ENCODE measurements around the gene QRFP. TPM values are rescaled to one million over a fixed set of nuclear protein-coding genes. Genes with fewer than 3 reads are reported as not detected.
A peak's percentile ranks its signal among the peaks of the same experiment; 100 is the strongest.

Gene QRFP
- polyA plus RNA-seq, 1 of the 3 experiments (the other 2 are of a cell fraction): not detected

GRCh38 chr9:130891688-130892476 lies 4.7 kb downstream of the QRFP start:
- 95% methylated on average over 16 of the region's 18 CpGs for WGBS (ENCODE audit: low lambda C conversion rate)
- Histone ChIP-seq H3K4me3 (ENCODE audit: low read depth in 2 of 2, low read length in 1 of 2) (no peak overlapping the region), H3K36me3 (replicated peaks in 1 of 2; ENCODE audit: control insufficient read depth in 1 of 2, insufficient read depth in 2 of 2, low read length in 1 of 2) (peaks cover 30 to 63% of the 10 kb centered on the region in 2 experiments), H3K79me2 (ENCODE audit: insufficient read depth) (no peaks in the 10 kb centered on the region), H3K9me2 (no peaks in the 10 kb centered on the region), H3K9me3 (no peaks in the 10 kb centered on the region), H2AFZ (ENCODE audit: low read depth) (no peak overlapping the region), H3K4me1 (ENCODE audit: control insufficient read depth in 1 of 2, insufficient read depth in 2 of 2, low read depth in 1 of 2, low read length in 1 of 2) (no peaks in the 10 kb centered on the region; a peak in 1 of 4 replicates), H3K27ac (ENCODE audit: low read depth in 2 of 2, low read length in 1 of 2) (no peak overlapping the region; a peak in 1 of 4 replicates), H3K27me3 (ENCODE audit: insufficient read depth) (no peaks in the 10 kb centered on the region), H3K4me2 (no peak overlapping the region), H3K9ac (no peak overlapping the region), H3F3A (replicated peaks; ENCODE audit: insufficient read depth) (peaks cover 9% of the 10 kb centered on the region), H4K20me1 (ENCODE audit: insufficient read depth) (peaks cover 51% of the 10 kb centered on the region)
- TF ChIP-seq RAD21 (IDR thresholded peaks at IDR 0.05; ENCODE audit: low read length) (no peak), EZH2phosphoT487 (IDR thresholded peaks at IDR 0.05; ENCODE audit: borderline replicate concordance, low read depth) (no peak), ELF1 (IDR thresholded peaks at IDR 0.05) (no peak), ZBTB33 (IDR thresholded peaks at IDR 0.05; ENCODE audit: borderline replicate concordance, low read depth) (no peak), MXI1 (IDR thresholded peaks at IDR 0.05; ENCODE audit: low read depth, low read length) (no peak), CHD2 (IDR thresholded peaks at IDR 0.05; ENCODE audit: low read length, partially characterized antibody) (no peak), FOSL2 (IDR thresholded peaks at IDR 0.05; ENCODE audit: borderline replicate concordance, low read depth) (no peak)
- DNase-seq: peak; percentile 17
- ChIA-PET CTCF (interaction anchor here (0.8 to 4.1 kb wide), 4 partner anchors 17 to 154 kb away, joined by 3 to 19 read pairs (median 7); no protein-coding TSS in a partner anchor), POLR2A (no interaction called here)

- CTCF ChIA-PET: interaction anchor here (1.0 to 4.1 kb wide), 10 partner anchors 10 to 185 kb away, joined by 3 to 19 read pairs (median 4); no protein-coding TSS in a partner anchor
- H3K27me3 ChIP-seq (ENCODE audit: insufficient read depth): no peaks in the 10 kb centered on the region
- peaks cover 33 to 71% of the 10 kb centered on the region in 2 experiments for H3K36me3 ChIP-seq (replicated peaks in 1 of 2; ENCODE audit: control insufficient read depth in 1 of 2, insufficient read depth in 2 of 2, low read length in 1 of 2)
- H3K9me2 ChIP-seq: no peaks in the 10 kb centered on the region
- H3K4me1 ChIP-seq (ENCODE audit: control insufficient read depth in 1 of 2, insufficient read depth in 2 of 2, low read depth in 1 of 2, low read length in 1 of 2): no peaks in the 10 kb centered on the region; a peak in 1 of 4 replicates
- no peak for TF ChIP-seq RFX5 (IDR thresholded peaks at IDR 0.05; ENCODE audit: low read length)
- POLR2A ChIA-PET: no interaction called here
- DNase-seq: peak; percentile 21
- H2AFZ ChIP-seq (ENCODE audit: low read depth): no peak overlapping the region
- no peak overlapping the region for H3K4me2 ChIP-seq
- H3K9me3 ChIP-seq: no peaks in the 10 kb centered on the region
- H3K9ac ChIP-seq: no peak overlapping the region
- 91% methylated on average over 17 of the region's 20 CpGs for whole genome bisulfite sequencing (ENCODE audit: low lambda C conversion rate)
- peaks cover 59% of the 10 kb centered on the region for H4K20me1 ChIP-seq (ENCODE audit: insufficient read depth)
- H3K4me3 ChIP-seq (ENCODE audit: low read depth in 2 of 2, low read length in 1 of 2): no peak overlapping the region
- H3K79me2 ChIP-seq (ENCODE audit: insufficient read depth): peaks cover 7% of the 10 kb centered on the region; the same call in 1 of the 2 replicates
- H3K27ac ChIP-seq (ENCODE audit: low read depth in 2 of 2, low read length in 1 of 2): no peak overlapping the region; a peak in 1 of 4 replicates
- peaks cover 9% of the 10 kb centered on the region for H3F3A ChIP-seq (replicated peaks; ENCODE audit: insufficient read depth)
These were observed 5.5 kb downstream of the QRFP start for GRCh38 chr9:130890870-130891687.

Data from SK-N-SH (cell line).